ENCODE measurements around the gene TBCE.

- TF ChIP-seq CTCF (IDR thresholded peaks at IDR 0.05 in 2 of 3, conservative IDR thresholded peaks at IDR 0.05 in 1 of 3; ENCODE audit: borderline replicate concordance in 1 of 3, insufficient read depth in 1 of 3, low read depth in 2 of 3, low read length in 2 of 3) (no peak), ZNF274 (IDR thresholded peaks at IDR 0.05; ENCODE audit: low read depth, low read length) (no peak)
Measured at GRCh38 chr1:235331401-235331800, 35.8 kb upstream of the TBCE start.

All from HCT116 (cell line).